Spleen (tissue), 7 donors: ENCODE measurements around the gene VTI1A.

Experiments
- POLR2A ChIP-seq, 3 donors: fragments of 450-650 bp; IDR thresholded peaks; one replicate each; pipeline ENCODE4 v1.5.1; 2017; ENCODE audit warnings: antibody characterized with exemption in 3 of 3, mild to moderate bottlenecking in 1 of 3
- TF ChIP-seq, protein P1 (sequence below), 11 experiments: fragments of 200-600 bp in 7 of 11; fragments of 450-650 bp in 4 of 11; sonication (generic) in 4 of 11; IDR thresholded peaks in 8 of 11; conservative IDR thresholded peaks in 3 of 11; 1 replicate in 7 of 11; 2 replicates in 4 of 11; pipeline versions ENCODE4 v1.4.0 to v1.8.0; 2016 to 2021; ENCODE audit warnings: antibody characterized with exemption in 11 of 11, inconsistent platforms in 4 of 11, mild to moderate bottlenecking in 1 of 11
- donor health status: DM: no; HTN: no; CAD: no; lungs with moderate emphysema.
- donor health status: DM: no; HTN: no; CAD: no.
- donor health status: DM: no; HTN: no; CAD: no.

DNA sequence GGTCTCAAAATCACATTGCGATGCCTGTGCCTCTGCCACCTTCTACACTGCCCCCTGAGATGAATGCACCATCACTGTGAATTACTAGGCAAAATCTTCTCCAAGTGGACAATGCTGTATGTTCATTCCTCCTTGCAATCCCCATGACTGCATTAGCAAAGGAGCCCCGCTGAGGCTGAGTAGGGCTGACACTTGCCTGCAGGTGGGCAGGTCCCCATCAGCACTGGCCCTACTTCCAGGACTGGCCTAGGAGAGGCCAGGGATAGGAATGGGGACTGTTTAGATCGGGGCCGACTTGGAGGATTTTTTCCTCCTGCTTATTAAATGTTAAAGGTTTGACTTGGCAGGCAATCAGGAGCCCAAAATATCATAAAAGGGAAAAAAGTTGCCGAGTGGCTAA is 376.0 kb downstream of the VTI1A start:
- TF ChIP-seq, protein P1, sequence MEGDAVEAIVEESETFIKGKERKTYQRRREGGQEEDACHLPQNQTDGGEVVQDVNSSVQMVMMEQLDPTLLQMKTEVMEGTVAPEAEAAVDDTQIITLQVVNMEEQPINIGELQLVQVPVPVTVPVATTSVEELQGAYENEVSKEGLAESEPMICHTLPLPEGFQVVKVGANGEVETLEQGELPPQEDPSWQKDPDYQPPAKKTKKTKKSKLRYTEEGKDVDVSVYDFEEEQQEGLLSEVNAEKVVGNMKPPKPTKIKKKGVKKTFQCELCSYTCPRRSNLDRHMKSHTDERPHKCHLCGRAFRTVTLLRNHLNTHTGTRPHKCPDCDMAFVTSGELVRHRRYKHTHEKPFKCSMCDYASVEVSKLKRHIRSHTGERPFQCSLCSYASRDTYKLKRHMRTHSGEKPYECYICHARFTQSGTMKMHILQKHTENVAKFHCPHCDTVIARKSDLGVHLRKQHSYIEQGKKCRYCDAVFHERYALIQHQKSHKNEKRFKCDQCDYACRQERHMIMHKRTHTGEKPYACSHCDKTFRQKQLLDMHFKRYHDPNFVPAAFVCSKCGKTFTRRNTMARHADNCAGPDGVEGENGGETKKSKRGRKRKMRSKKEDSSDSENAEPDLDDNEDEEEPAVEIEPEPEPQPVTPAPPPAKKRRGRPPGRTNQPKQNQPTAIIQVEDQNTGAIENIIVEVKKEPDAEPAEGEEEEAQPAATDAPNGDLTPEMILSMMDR (IDR thresholded peaks at IDR 0.05 in 8 of 11, conservative IDR thresholded peaks at IDR 0.05 in 3 of 11): no peak
- TF ChIP-seq POLR2A (IDR thresholded peaks at IDR 0.05): no peak
